ENCODE data around the gene CFAP251. TPM values are rescaled to one million over a fixed set of nuclear protein-coding genes. Genes with fewer than 3 reads are reported as not detected.

Gene CFAP251
- total RNA-seq, 2 donors from 2014 or later, result 1.8 to 12.6 TPM

DNA sequence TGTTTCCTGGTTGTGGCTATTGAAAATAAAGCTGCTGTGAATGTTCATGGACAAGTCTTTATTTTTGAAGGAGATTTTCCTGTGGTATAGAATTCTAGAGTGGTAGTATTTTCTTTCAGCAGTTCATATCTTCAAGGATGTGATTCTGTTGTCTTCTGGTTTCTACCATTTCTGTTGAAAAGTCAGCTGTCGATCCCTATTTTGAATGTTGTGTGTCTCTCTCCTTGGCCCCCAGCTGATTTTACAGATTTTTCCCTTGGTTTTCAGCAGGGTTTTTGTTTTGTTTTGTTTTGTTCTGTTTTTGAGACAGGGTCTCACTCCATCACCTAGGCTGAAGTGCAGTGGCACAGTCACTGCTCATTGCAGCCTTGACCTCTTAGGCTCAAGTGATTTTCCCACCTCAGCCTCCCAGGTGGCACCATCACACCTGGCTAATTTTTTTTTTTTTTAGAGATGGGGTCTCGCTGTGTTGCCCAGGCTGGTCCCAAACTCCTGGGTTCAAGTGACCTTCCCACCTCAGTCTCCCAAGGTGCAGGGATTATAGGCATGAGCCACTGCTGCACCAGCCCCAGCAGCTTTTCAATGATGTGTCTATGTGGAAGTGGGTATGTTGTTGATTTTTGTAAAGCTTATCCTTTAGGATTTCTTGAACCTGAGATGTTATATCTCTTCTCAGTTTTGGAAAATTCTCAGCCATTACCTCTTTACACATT is 28.1 kb downstream of the CFAP251 start:
- Mint-ChIP-seq H3K9me3 (no peaks in the 10 kb centered on the region), H3K36me3 (ENCODE audit: low read depth) (no peaks in the 10 kb centered on the region), H3K27ac (no peak overlapping the region), H3K27me3 (no peaks in the 10 kb centered on the region), H3K4me1 (no peaks in the 10 kb centered on the region), H3K4me3 (no peak overlapping the region)
- ATAC-seq (replicated peaks), result no peak

DNA sequence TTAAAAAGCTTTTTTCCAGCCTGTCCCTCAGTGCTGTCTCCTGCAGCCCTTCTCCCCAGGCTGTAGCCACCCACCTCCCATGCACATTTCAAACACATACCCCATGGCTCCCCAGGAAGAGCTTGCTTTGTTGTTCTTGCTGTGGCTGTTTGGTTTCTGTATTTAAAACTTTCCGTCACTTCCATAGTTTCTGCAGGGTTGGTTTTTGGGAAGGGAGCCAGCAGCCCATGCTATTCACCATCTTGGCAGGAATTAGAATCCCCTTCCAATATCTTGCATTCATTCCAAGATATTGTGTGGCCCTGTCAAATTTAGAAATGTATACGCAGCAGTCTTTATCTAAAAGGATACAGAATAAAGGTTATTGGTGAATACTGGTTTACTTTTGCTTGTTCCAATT is 29.6 kb downstream of the CFAP251 start:
- H3K4me3 Mint-ChIP-seq, result no peak overlapping the region
- no peak overlapping the region for H3K27ac Mint-ChIP-seq
- H3K36me3 Mint-ChIP-seq (ENCODE audit: low read depth), result no peaks in the 10 kb centered on the region
- H3K9me3 Mint-ChIP-seq, result no peaks in the 10 kb centered on the region
- no peaks in the 10 kb centered on the region for H3K4me1 Mint-ChIP-seq
- no peak for ATAC-seq (replicated peaks)
- H3K27me3 Mint-ChIP-seq, result no peaks in the 10 kb centered on the region

DNA sequence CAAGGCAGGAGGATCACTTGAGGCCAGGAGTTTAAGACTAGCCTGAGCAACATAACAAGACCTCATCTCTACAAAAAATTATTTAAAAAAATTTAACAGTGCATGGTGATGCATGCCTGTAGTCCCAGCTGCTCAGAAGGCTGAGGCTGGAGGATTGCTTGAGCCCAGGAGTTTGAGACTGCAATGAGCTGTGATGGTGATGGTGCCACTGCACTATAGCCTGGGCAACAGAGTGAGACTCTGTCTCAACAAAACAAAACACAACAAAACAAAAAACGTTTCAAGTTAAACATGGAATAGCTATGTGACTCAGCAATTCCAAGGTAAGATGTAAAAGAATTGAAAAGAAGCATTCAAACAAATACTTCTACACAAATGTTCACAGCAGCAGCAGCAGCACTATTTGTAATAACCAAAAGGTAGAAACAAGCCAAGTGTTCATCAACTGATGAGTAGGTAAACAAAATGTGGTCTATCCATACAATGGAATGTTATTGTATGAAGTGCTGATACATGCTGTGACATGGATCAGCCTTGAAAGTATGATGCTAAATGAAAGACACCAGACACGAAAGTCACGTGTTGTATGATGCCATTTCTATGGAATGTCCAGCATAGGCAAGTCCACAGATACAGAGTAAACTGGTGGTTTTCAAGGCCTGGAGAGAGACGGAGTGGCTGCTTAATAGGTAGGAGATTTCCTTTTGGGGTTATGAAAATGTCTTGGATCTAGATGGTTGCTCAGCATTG is 31.4 kb downstream of the CFAP251 start:
- Mint-ChIP-seq H3K27me3 (no peaks in the 10 kb centered on the region), H3K27ac (no peak overlapping the region), H3K4me1 (no peaks in the 10 kb centered on the region), H3K4me3 (no peak overlapping the region), H3K36me3 (ENCODE audit: low read depth) (no peaks in the 10 kb centered on the region), H3K9me3 (no peaks in the 10 kb centered on the region)
- no peak for ATAC-seq (replicated peaks)

DNA sequence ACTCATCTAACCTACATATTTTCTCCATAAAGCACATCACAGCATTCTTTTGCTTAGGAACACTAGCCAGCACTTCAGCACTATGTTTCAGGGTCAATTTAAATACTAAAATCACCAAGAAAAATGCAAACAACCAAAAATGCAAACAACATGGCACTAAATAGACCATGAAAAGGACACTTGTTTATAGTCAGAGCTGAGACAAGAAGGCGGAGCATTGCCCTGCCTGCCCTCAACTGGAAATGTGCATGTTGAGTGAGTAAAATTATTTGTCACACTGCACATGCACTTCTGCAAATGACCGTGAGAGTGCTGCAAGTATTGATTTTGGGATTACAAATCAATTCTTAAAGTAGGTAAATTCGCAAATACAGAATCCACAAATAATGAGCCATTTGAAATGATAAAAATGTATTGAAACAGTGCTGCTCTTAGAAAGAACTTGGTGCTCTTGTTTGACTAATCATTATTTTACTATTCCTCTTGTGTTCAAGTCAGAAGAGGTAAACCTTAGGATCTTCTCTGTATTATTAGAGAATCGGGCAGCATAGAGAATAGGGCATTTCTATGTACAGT is 34.8 kb downstream of the CFAP251 start:
- Mint-ChIP-seq H3K27me3 (no peaks in the 10 kb centered on the region), H3K27ac (no peak overlapping the region), H3K36me3 (ENCODE audit: low read depth) (no peaks in the 10 kb centered on the region), H3K9me3 (no peaks in the 10 kb centered on the region), H3K4me3 (no peak overlapping the region), H3K4me1 (no peaks in the 10 kb centered on the region)
- ATAC-seq (replicated peaks), result no peak

DNA sequence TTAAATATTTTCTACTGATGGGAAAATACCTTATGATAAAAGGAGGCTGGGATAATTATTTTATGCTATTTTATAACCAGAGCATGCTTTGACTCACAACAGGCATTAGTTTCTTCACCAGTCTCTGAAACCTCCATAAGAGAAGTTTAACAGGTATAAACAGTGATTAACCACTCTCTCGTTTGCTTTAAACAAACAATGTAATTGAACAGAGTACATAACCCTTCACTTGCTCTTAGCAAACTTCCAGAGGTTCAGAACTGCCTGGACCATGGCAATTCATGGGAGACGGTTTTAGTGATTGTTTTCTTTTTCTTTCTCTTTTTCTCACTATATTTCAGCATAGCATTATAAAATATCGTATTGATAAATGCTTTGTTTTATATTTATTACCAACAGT is 35.3 kb downstream of the CFAP251 start:
- H3K9me3 Mint-ChIP-seq, result no peaks in the 10 kb centered on the region
- H3K27me3 Mint-ChIP-seq, result no peaks in the 10 kb centered on the region
- H3K27ac Mint-ChIP-seq, result no peak overlapping the region
- no peak for ATAC-seq (replicated peaks)
- no peak overlapping the region for H3K4me3 Mint-ChIP-seq
- H3K4me1 Mint-ChIP-seq, result no peaks in the 10 kb centered on the region
- no peaks in the 10 kb centered on the region for H3K36me3 Mint-ChIP-seq (ENCODE audit: low read depth)

DNA sequence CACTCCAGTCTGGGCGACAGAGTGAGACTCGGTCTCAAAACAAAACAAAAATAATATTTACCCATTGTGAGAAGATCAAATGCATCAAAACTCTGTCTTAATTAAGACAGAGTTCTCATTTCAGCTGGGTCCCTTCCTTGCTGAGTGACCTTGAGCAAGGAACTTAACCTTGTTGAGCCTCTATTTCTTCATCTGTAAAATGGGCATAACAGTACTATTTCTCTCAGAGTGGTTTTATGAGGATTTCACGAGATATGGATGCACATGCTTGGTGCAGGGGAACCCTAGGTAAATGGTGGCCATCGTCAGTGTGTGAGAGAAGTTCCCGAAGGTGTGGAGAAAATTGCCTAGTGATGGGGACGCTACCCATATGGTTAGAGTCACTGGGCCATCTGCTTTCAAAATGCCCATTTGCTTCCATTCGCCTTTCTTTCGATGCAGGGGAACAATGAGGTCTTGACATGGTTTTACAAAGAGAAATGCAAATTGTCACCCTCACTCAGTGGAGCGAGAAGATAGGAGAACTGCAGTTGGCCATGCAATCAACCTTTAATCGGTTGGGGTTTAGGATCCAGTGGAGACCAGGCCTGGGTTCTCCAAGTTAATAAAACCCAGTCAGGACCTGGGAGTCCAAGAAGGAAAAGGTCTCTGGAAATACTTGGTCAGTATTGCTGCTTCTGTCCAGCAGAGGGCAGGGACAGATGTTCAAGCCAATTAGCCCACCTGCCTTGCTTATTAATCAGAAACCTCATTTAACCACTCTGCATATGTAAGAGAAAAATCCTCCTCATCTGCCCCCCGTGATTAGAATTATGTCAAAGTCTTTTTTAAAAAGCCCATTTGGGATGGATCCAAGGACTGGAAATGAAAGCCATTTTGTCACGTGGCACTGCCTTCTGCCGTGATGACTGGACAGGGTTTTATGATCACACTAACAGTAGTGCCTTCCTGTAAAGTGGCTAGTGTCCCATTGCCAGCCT is 37.2 kb downstream of the CFAP251 start:
- H3K4me3 Mint-ChIP-seq, result no peak overlapping the region
- ATAC-seq (replicated peaks), result no peak
- no peaks in the 10 kb centered on the region for H3K36me3 Mint-ChIP-seq (ENCODE audit: low read depth)
- H3K27ac Mint-ChIP-seq, result no peak overlapping the region
- no peaks in the 10 kb centered on the region for H3K9me3 Mint-ChIP-seq
- H3K27me3 Mint-ChIP-seq, result no peaks in the 10 kb centered on the region
- no peaks in the 10 kb centered on the region for H3K4me1 Mint-ChIP-seq

DNA sequence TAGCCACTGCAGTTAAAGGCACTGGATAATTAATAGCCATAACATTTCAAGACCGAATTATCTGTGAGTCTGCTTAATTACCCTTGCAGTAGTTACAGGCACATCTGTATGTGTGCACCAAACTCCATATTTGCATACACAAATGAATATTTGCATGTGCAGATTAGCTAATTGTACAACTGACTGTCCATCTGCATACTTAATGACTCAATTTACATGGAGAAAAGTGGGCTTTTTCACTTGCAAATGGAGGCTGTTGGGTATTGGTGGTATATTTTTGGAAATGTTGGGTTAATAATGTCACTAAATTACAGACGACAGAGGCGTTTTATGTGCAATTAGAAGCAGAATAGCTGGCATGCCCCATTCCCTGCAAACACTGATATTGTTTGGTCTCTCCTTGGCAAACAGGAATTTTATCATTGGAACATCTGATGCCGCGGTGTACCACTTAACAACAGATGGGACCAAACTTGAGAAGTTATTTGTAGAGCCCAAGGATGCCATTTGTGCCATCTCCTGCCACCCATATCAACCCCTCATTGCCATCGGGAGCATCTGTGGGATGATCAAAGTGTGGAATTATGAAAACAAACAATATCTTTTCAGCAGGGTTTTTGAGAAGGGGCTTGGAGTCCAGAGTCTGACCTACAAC is 39.6 kb downstream of the CFAP251 start:
- Mint-ChIP-seq H3K36me3 (ENCODE audit: low read depth) (no peaks in the 10 kb centered on the region), H3K9me3 (no peaks in the 10 kb centered on the region), H3K27ac (no peak overlapping the region), H3K4me3 (no peak overlapping the region), H3K27me3 (no peaks in the 10 kb centered on the region), H3K4me1 (no peaks in the 10 kb centered on the region)
- ATAC-seq (replicated peaks), result no peak

DNA sequence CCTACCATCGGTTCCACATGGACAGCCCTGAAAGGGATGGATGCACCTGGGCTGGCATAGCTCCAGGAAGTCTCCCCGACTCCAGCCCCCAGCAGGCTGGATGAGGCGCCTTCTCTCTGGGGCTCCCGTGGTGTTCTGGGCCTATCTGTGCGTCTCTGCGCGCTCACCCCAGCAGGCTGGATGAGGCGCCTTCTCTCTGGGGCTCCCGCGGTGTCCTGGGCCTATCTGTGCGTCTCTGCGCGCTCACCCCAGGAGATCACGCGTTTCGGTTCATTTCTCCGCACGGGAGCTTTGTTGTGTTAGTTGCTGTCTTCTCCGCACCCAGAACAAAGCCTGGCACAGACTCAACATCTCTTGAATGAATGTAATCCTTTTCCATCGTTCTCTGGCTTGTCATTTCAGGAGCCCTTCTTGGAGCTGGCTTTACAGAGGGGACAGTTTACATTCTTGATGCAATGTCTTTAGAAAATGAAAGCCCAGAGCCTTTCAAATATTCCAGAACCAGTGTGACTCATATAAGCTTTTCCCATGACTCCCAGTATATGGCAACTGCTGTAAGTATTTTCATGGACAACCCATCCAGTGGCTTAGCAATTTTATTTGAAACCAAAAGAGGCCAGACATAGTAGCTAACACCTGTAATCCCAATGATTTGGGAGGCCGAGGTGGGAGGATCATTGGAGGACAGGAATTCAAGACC is 40.3 kb downstream of the CFAP251 start:
- Mint-ChIP-seq H3K9me3 (no peaks in the 10 kb centered on the region), H3K4me3 (no peak overlapping the region), H3K27me3 (no peaks in the 10 kb centered on the region), H3K36me3 (ENCODE audit: low read depth) (no peaks in the 10 kb centered on the region), H3K4me1 (no peaks in the 10 kb centered on the region), H3K27ac (no peak overlapping the region)
- ATAC-seq (replicated peaks), result no peak

DNA sequence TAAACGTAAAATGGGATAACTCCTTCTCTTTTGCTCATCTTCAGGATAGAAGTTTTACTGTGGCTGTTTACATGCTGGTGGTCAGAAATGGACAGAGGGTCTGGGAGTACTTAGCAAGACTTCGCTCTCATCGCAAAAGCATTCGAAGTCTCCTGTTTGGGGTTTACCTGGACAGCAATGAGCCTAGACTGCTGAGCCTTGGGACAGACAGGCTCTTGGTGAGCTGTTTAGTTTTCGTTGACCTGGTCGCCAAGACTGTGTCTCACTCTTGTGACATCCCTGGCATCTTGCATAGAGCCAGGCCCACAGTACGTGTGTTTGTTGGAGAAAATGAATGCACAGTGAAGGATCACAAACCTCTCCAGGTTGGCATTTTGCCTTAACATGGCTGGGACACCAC is 42.1 kb downstream of the CFAP251 start:
- H3K9me3 Mint-ChIP-seq, result no peaks in the 10 kb centered on the region
- H3K27me3 Mint-ChIP-seq, result no peaks in the 10 kb centered on the region
- H3K27ac Mint-ChIP-seq, result no peak overlapping the region
- no peaks in the 10 kb centered on the region for H3K36me3 Mint-ChIP-seq (ENCODE audit: low read depth)
- no peaks in the 10 kb centered on the region for H3K4me1 Mint-ChIP-seq
- no peak overlapping the region for H3K4me3 Mint-ChIP-seq
- no peak for ATAC-seq (replicated peaks)

DNA sequence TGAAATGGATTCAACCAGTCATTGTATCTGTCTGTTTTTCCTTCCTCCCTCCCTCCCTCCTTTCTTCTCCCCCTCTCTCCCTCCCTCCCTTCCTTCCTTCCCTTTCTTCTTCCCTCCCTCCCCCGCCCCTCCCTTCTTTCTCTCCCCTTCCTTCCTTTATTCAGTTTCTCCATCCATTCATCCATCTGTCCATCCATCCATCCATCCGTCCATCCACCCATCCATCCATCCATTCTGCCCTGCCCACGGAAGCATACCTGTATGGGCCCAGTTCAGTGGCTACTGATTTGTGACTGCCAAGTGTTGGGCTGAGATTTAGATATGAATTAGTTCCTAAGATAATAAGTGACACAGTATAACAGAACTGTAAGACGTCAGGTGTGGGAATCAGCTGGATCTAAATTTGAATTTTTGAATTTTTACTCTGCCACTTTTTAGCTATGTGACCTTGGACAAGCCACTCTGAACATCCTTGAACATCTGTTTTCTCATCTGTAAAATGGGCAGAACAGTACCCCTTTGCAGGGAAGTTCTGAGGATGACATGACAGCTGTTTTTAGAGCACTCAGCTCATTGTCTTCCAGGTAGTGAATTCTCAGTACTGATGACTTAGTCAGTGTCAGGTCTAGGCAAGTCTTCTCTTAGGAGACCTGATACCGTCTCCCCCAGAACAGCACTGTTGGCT is 42.9 kb downstream of the CFAP251 start:
- Mint-ChIP-seq H3K36me3 (ENCODE audit: low read depth) (no peaks in the 10 kb centered on the region), H3K4me1 (no peaks in the 10 kb centered on the region), H3K27me3 (no peaks in the 10 kb centered on the region), H3K4me3 (no peak overlapping the region), H3K9me3 (no peaks in the 10 kb centered on the region), H3K27ac (no peak overlapping the region)
- ATAC-seq (replicated peaks), result no peak

DNA sequence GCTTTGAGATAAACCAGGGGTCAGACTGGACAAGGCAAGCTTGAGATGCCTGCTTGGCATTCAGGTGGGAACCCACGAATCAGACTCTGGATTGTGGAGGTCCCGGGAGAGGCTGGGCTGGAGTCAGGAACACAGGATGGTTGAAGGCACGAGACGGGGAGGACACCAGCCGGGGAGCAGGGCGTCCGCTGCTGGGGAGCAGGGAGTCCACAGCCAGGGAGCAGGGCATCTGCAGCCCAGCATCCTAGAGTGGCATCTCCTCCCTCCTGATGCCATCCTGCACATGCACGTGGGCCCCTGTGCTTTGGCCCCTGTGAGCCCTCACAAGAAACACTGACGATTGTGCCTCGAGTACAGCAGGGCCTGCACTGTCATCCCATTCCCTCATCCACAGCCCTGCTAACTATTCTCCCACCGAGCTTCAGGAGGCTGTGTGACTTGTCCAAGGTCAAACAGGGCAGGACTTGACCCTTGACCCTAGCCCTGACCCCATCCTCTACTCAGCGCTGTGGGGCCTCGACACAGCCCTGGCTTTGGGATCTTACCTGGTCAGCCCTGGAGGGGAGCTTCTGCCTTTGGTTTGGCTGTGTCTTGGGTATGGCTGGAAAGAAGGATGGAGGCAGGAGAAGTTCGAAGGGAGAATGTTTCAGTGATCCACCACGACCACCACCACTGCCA is 45.1 kb downstream of the CFAP251 start:
- Mint-ChIP-seq H3K27me3 (no peaks in the 10 kb centered on the region), H3K36me3 (ENCODE audit: low read depth) (no peaks in the 10 kb centered on the region), H3K4me1 (no peaks in the 10 kb centered on the region), H3K27ac (no peak overlapping the region), H3K9me3 (no peaks in the 10 kb centered on the region), H3K4me3 (no peak overlapping the region)
- no peak for ATAC-seq (replicated peaks)

DNA sequence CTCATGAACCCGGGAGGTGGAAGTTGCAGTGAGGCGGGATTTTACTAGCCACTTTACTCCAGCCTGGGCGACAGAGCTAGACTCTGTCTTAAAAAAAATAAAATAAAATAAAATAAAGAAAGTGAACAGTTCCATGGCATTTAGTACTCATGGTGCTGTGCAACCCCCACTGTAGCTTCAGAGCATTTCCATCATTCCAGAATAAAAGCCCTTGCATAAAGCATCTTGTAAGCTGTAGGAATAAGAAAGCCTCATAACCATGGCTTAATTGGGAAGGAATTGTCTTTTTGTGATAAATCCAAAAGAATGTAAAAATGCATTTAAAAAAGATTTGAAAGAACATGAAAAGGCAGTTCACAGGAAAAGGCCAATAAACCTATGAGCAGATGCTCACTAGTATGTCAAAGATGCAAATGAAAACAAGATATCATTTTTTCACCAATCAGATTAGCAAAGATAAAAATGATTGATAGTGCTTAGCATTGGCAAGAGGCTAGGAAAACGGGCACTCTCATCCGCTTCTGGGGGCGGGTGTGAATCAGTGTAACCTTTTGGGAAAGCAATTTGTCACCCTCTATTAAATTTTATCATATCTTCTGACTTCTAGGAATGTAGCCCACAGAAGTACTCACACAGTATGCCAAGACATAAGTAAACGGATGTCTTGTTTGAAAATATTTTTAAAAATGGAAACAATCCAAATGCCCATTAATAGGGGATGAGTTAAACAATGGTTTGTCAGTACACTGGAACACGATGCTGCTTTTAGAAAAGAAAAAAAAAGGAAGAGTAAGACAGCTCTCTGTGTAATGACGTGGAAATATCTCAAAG is 46.6 kb downstream of the CFAP251 start:
- Mint-ChIP-seq H3K27me3 (no peaks in the 10 kb centered on the region), H3K27ac (no peak overlapping the region), H3K4me3 (no peak overlapping the region), H3K4me1 (no peaks in the 10 kb centered on the region), H3K9me3 (no peaks in the 10 kb centered on the region), H3K36me3 (ENCODE audit: low read depth) (no peaks in the 10 kb centered on the region)
- ATAC-seq (replicated peaks), result no peak
